GM18951 (cell line): ENCODE measurements around the gene COL24A1.
"Not testable (repeated sequence)": the region's sequence is repeated elsewhere in the genome, so short reads cannot be mapped to it uniquely, and the experiment has no call there.

Experiments
- POLR2A ChIP-seq: IDR thresholded peaks from 4 replicates; pipeline ENCODE4 v1.6.1; 2011; ENCODE audit warnings: mild to moderate bottlenecking; ENCODE audit not compliant: insufficient read length, insufficient read depth; ENCODE audit errors: extremely low read depth
- in situ Hi-C: fragments of 300-500 bp; cut with MboI; formaldehyde crosslinking; loops from one replicate; pipeline ENCODE4 v1.12.0; 2022; ENCODE audit warnings: low sequenced_read_pairs, mixed read lengths, inconsistent platforms; ENCODE audit not compliant: unreplicated experiment

Gene COL24A1

DNA sequence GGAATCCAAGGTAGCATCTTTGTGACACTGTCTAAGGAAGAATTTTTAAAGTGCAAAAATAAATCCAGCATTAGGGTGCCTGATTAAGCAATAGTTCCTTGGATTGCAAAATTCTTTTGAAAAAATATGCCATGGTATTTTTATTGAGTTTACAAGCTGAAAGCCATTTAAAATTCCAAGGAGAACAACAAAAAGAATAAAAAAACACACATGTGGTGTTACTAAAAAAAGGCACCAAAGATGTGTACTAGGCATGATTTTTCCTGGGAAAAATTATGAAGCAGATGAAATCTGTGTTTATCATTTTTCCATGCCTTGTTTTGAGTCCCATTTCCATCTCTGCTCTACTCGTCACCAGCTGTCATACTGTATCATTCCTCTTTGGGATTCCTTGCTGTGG is 291.4 kb downstream of the COL24A1 start:
- no peak for TF ChIP-seq POLR2A
- in situ Hi-C loops, result no loop called here

DNA sequence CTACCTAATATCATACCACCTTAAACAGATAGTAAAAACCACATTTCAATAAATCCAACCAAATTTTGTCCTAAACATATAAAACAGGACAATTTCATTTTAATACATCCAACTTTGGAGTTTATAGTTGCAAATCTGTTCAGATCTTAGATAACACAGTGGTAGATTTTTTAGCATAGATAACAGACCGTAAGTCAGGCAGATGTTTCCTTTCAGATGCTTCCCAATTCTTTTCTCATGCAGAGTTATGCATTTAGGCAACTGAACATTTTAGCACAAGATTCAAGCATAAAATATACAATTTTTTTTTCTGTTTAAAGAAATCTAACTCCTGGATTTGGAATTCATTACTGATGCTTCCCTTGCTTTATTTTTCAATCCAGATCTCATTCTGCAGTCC is 291.8 kb downstream of the COL24A1 start:
- TF ChIP-seq POLR2A, result no peak
- in situ Hi-C loops, result no loop called here

DNA sequence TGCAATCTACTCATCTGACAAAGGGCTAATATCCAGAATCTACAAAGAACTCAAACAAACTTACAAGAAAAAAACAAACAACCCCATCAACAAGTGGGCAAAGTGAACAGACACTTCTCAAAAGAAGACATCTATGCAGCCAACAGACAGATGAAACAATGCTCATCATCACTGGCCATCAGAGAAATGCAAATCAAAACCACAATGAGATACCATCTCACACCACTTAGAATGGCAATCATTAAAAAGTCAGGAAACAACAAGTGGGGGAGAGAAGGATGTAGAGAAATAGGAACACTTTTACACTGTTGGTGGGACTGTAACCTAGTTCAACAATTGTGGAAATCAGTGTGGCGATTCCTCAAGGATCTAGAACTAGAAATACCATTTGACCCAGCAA is 292.9 kb downstream of the COL24A1 start:
- in situ Hi-C loops, result not testable (repeated sequence)

GRCh38 chr1:85862456-85862855 is 294.1 kb downstream of the COL24A1 start:
- TF ChIP-seq POLR2A, result no peak
- in situ Hi-C loops, result no loop called here

DNA sequence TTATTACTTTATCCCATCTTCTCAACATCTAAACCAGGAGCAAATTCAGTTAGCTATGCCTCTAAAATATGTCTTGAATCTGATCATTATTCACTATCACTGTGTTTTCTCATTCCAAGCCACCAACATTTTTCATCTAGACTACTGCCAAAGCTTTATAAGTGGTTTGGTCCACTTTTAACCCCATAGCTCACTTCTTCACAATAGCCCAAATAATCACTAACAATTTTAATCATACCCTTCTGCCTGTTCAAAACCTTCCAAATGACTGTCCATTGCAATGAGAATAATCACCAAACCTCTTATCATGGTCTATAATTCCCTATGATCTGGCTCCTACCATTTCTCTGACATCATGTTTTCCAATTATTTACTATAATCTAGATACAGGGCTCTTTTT is 298.6 kb downstream of the COL24A1 start:
- in situ Hi-C loops, result no loop called here
- TF ChIP-seq POLR2A, result no peak

DNA sequence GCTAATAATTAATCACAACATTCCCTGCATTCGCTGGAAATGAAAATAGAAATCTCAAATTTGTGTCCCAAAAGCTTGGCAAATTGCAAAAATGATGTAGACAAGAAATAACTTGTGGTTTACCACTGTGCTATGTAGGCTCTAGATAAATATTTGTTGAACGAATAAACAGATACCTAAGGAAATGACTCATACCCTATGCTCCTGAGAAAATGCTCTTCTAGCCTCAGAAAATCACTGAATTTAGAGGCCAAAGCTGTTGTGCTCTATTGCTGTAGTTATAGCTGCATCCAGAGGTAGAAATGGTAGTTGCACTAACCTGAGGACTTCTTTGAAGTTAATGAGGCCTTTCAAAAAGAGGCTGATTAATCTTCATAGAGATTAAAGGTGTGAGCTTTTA is 306.3 kb downstream of the COL24A1 start:
- TF ChIP-seq POLR2A, result no peak
- in situ Hi-C loops, result no loop called here

DNA sequence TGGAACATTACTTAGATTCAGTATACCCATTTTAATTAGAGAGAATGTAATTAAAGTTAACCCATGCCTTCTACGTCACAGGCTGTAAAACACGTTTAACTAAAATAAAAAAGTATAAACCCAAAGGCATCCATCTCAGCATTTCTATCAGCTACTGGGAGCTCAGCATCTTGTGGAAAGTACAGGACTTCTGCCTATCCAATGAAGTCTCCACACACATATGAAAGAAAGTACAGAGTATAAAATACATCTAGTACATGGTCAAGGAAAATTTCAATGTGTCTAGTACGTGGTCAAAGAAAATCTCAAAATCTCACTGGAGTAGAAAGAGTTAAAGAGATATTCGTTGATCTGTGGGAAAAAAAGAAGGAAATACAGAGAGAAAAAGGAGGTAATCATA is 306.9 kb downstream of the COL24A1 start:
- TF ChIP-seq POLR2A, result no peak
- in situ Hi-C loops, result no loop called here

DNA sequence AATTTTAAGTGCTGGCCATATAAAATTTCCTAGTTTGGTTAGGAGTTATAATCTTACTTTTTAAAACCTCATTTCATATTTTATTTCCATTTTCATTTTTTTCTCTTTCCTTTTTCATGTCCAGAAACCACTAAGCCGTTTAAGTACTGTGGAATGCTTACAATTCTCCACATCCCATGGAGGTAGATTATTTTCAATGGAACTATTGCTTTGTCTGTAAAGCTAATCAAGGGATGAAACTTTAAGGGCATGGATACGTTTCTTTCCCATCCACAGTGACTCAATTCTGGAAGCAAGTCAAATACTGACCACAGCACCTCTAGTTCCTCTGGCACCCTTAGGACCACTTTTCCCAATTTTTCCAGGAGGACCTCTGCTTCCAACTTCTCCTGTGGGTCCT is 309.2 kb downstream of the COL24A1 start:
- in situ Hi-C loops, result no loop called here
- no peak for TF ChIP-seq POLR2A

- no peak for TF ChIP-seq POLR2A
- in situ Hi-C loops, result no loop called here
Observed at GRCh38 chr1:85846706-85847105, 309.9 kb downstream of the COL24A1 start.

- TF ChIP-seq POLR2A, result no peak
Observed at GRCh38 chr1:85839459-85839858, 317.1 kb downstream of the COL24A1 start.

GRCh38 chr1:85838238-85838637 is 318.3 kb downstream of the COL24A1 start:
- in situ Hi-C loops, result no loop called here
- no peak for TF ChIP-seq POLR2A

More at GRCh38 chr1:85839459-85839858, 317.1 kb downstream of the COL24A1 start:
- in situ Hi-C loops, result no loop called here

DNA sequence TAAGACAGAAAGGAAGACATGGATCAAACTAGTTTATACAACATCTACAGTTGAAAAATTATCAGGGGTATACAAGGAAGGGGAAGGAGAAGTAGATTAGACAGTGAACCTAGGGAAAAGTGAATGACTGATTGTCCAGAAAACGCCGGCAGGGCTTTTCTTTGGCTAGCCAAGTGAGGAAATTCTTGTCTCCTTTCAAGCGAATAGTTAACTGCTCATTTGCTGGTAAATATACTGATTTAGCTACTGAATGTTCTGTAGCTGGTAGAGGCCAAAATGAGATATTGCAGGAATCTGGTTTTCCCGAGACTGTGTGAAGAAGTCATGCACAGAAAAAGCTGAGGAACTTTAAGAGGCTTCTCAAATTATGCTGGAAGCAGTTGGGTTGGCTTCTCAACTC is 319.8 kb downstream of the COL24A1 start:
- in situ Hi-C loops, result no loop called here
- TF ChIP-seq POLR2A, result no peak

DNA sequence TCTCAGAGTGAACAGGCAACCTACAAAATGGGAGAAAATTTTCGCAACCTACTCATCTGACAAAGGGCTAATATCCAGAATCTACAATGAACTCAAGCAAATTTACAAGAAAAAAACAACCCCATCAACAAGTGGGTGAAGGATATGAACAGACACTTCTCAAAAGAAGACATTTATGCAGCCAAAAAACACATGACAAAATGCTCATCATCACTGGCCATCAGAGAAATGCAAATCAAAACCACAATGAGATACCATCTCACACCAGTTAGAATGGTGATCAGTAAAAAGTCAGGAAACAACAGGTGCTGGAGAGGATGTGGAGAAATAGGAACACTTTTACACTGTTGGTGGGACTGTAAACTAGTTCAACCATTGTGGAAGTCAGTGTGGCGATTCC is 323.4 kb downstream of the COL24A1 start:
- in situ Hi-C loops, result not testable (repeated sequence)

DNA sequence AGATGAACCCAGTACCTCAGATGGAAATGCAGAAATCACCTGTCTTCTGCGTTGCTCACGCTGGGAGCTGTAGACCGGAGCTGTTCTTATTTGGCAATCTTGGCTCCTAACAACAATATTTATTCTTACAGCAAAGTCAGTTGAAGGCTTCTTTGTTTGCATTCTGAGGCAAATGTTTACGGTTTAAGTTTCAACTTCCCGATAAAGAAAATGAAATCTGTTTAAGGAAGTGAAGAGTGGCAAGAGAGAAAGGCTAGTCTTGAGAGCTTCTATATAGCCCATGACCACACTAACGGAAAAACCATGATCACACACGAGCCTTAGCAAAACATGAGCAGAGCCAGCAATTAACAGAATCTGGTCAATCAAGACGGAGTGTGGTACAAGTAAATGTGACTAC is 325.7 kb downstream of the COL24A1 start:
- no peak for TF ChIP-seq POLR2A
- in situ Hi-C loops, result no loop called here

DNA sequence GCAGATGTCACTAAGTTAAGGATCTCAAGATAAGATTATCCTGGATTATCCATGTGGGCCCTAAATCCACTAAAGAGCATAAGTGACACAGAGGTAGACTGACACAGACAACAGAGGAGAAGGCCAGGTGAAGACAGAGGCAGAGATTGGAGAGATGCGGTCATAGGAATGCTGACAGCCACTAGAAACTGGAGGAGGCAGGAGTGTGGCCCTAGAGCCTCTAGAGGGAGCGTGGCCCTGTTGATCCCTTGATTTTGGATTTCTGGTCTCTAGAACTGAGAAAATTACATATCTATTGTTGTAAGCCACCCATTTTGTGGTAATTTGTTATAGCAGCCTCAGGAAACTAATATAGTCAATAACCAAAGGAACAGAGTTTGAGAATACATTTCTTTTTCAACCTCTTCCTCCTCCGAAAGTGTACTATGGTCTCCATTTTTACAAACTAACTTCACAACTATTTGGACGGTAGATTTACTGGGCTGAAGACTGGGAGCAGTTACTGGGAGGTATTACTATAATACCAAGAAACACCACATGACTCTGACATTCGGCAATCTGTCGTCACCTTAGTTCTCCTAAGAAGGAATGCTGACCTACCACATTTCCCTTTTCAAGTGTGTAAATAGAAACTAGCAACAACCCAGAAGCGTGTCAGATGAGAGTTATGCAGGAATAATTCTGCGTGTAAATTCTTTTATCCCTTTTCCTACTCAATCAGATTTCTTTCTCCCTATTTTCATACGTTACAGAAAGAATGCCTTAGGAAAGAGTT is 332.3 kb downstream of the COL24A1 start:
- TF ChIP-seq POLR2A, result no peak
- in situ Hi-C loops, result no loop called here

DNA sequence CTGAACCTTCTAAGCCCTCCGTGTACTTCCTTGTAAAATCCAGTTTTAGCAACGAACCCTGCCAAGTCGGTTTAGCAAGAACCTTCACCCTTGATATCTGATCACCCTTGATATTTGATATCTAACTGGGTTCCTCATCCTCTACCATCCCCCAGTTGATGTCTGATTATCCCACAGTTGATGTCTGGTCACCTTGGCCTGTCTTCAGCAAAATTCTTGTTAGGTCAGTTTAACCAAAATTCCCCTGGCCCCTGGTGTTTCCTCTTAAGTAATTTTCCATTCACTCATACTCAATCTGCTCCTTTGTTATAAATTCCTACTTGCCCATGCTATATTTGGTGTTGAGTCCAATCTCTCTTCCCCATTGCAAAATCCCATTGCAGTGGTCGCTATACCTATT is 333.9 kb downstream of the COL24A1 start:
- in situ Hi-C loops, result no loop called here
- no peak for TF ChIP-seq POLR2A
